H1 (cell line): ENCODE data around the gene ARSB. TPM values are rescaled to one million over a fixed set of nuclear protein-coding genes. Genes with fewer than 3 reads are reported as not detected.

ENCODE experiments used
- EP300 ChIP-seq, 2 experiments: IDR thresholded peaks; 1 replicate in 1 of 2; 2 replicates in 1 of 2; pipeline ENCODE4 v1.6.1; 2011 to 2012; ENCODE audit warnings: low read depth in 2 of 2, low read length in 2 of 2, mild to moderate bottlenecking in 2 of 2, borderline replicate concordance in 1 of 2, inconsistent platforms in 1 of 2, moderate library complexity in 1 of 2
- GTF2F1 ChIP-seq: IDR thresholded peaks from 2 replicates; pipeline ENCODE4 v1.6.1; 2012; ENCODE audit warnings: low read depth, low read length, improper control_type of control experiment, borderline replicate concordance
- POLR2AphosphoS5 ChIP-seq: IDR thresholded peaks from 2 replicates; pipeline ENCODE4 v1.6.1; 2011; ENCODE audit warnings: low read depth, low read length
- TAF7 ChIP-seq: optimal IDR thresholded peaks from 2 replicates; pipeline ENCODE3; 2011; ENCODE audit warnings: low read depth, mild to moderate bottlenecking, inconsistent platforms, low read length, moderate library complexity, borderline replicate concordance
- polyA plus RNA-seq, 7 experiments: library from polyadenylated mRNA; depleted of rRNA in 3 of 7; stranded (reverse) in 5 of 7; unstranded in 2 of 7; fragments of >200 nt in 5 of 7; fragments of 200-250 nt in 2 of 7; gene quantifications; 1 replicate in 5 of 7; 2 replicates in 1 of 7; 4 replicates in 1 of 7; pipeline versions ENCODE4 v1.2.1 to v1.2.3, GENCODE V29; 2011 to 2013; ENCODE audit warnings: missing spikeins in 2 of 7, mixed read lengths in 2 of 7
- small RNA-seq: library from polyadenylated mRNA; stranded (forward); fragments of <200 nt; extraction: miRNeasy Mini kit (QIAGEN cat#:217004); gene quantifications from one replicate; pipeline ENCODE3, GENCODE V24; 2013; ENCODE audit not compliant: insufficient read depth
- total RNA-seq: library from RNA; stranded (reverse); fragmentation: NEBNext Ultra II Directional; extraction: Animal tissue kit (Norgen Biotek cat#: 25700); gene quantifications from 2 replicates; pipeline ENCODE4 v1.2.1, GENCODE V29; 2021

The ARSB gene
- total and polyA plus RNA-seq, 2 of the 8 experiments (the other 6 are each of a cell fraction or from before 2014, with no cell fraction given), result 6.4 to 13.9 TPM

GRCh38 chr5:78727786-78728761 lies 257.0 kb downstream of the ARSB start (continued):
- TF ChIP-seq TAF7, result no peak
- TF ChIP-seq POLR2AphosphoS5, result no peak
- no peak for TF ChIP-seq EP300 (IDR thresholded peaks at IDR 0.05; ENCODE audit: borderline replicate concordance in 1 of 2, low read depth in 2 of 2, low read length in 2 of 2)
- TF ChIP-seq GTF2F1, result no peak

Small RNA genes lying within 50 kb of the gene (small RNA-seq; reads per million reads assigned to genes)
- not detected for gene AC025755.1

Other genes with a start within 250 kb of the ARSB start
- gene DMGDH, start 84.4 kb upstream of the ARSB start, total RNA-seq, result 1.1 TPM in 1 of 2 replicates, not detected in the other
- gene DMGDH, start 84.4 kb upstream of the ARSB start, polyA plus RNA-seq (2011; rRNA removed), result 0.15 and 0.31 TPM in 2 replicates
- not detected in 2 replicates for gene BHMT2, start 84.5 kb upstream of the ARSB start, total RNA-seq
- 0.11 TPM in 1 of 2 replicates, not detected in the other for gene BHMT2, start 84.5 kb upstream of the ARSB start, polyA plus RNA-seq (2011; rRNA removed)
- gene BHMT, start 126.5 kb upstream of the ARSB start, total RNA-seq, result 1.6 and 1.7 TPM in 2 replicates
- 0.54 and 1.1 TPM in 2 replicates for gene BHMT, start 126.5 kb upstream of the ARSB start, polyA plus RNA-seq (2011; rRNA removed)